H9 (cell line): Measurements from ENCODE around the gene C20orf204. TPM values are rescaled to one million over a fixed set of nuclear protein-coding genes. Genes with fewer than 3 reads are reported as not detected.

ENCODE experiments used
- DNase-seq: peaks from one replicate; pipeline ENCODE4 v3.0.0-alpha.2; 2017
- H2AFZ ChIP-seq: one replicate; pipeline ENCODE4 v1.6.1; 2013; ENCODE audit warnings: mild to moderate bottlenecking, low read length, control low read depth, moderate library complexity
- H2AK5ac ChIP-seq: 2 replicates; pipeline ENCODE4 v1.6.1; 2013; ENCODE audit warnings: low read length, control low read depth, mixed read lengths; ENCODE audit not compliant: insufficient read length
- H2BK120ac ChIP-seq: one replicate; pipeline ENCODE4 v1.6.1; 2013; ENCODE audit warnings: low read depth, mild to moderate bottlenecking, low read length, control low read depth, inconsistent platforms; ENCODE audit not compliant: poor library complexity, severe bottlenecking
- H2BK12ac ChIP-seq: 2 replicates; pipeline ENCODE4 v1.6.1; 2013; ENCODE audit warnings: low read length, control low read depth, mixed read lengths, low read depth; ENCODE audit not compliant: insufficient read length
- H2BK15ac ChIP-seq: 2 replicates; pipeline ENCODE4 v1.6.1; 2013; ENCODE audit warnings: low read depth, low read length, control low read depth
- H2BK20ac ChIP-seq: one replicate; pipeline ENCODE4 v1.6.1; 2013; ENCODE audit warnings: low read depth, mild to moderate bottlenecking, low read length, control low read depth, inconsistent platforms; ENCODE audit not compliant: poor library complexity, severe bottlenecking
- H2BK5ac ChIP-seq: 2 replicates; pipeline ENCODE4 v1.6.1; 2013; ENCODE audit warnings: low read length, control low read depth, mixed read lengths; ENCODE audit not compliant: insufficient read length
- H3K14ac ChIP-seq: 2 replicates; pipeline ENCODE4 v1.6.1; 2013; ENCODE audit warnings: low read length, control low read depth; ENCODE audit not compliant: insufficient read depth
- H3K18ac ChIP-seq: 2 replicates; pipeline ENCODE4 v1.6.1; 2013; ENCODE audit warnings: low read depth, mild to moderate bottlenecking, mixed read lengths, low read length, control low read depth; ENCODE audit not compliant: insufficient read length
- H3K23ac ChIP-seq: 2 replicates; pipeline ENCODE4 v1.6.1; 2013; ENCODE audit warnings: low read length, control low read depth, mixed read lengths, low read depth; ENCODE audit not compliant: insufficient read length
- H3K23me2 ChIP-seq: 2 replicates; pipeline ENCODE4 v1.6.1; 2013; ENCODE audit warnings: low read depth, mild to moderate bottlenecking, mixed read lengths, low read length, control low read depth; ENCODE audit not compliant: insufficient read length, poor library complexity, severe bottlenecking
- H3K27ac ChIP-seq: 2 replicates; pipeline ENCODE4 v1.5.1; 2013; ENCODE audit warnings: low read length, control low read depth, mixed read lengths, low read depth; ENCODE audit not compliant: insufficient read length
- H3K27me3 ChIP-seq: 2 replicates; pipeline ENCODE4 v1.6.1; 2013; ENCODE audit warnings: low read length, control low read depth, inconsistent platforms; ENCODE audit not compliant: insufficient read depth
- H3K4ac ChIP-seq: 2 replicates; pipeline ENCODE4 v1.6.1; 2013; ENCODE audit warnings: low read depth, mild to moderate bottlenecking, control low read depth, inconsistent platforms, low read length, moderate library complexity
- H3K4me1 ChIP-seq: 2 replicates; pipeline ENCODE4 v1.6.1; 2013; ENCODE audit warnings: low read length, control low read depth, inconsistent platforms; ENCODE audit not compliant: insufficient read depth
- H3K4me2 ChIP-seq: 2 replicates; pipeline ENCODE4 v1.6.1; 2013; ENCODE audit warnings: low read length, control low read depth, mixed read lengths; ENCODE audit not compliant: insufficient read length, insufficient read depth
- H3K56ac ChIP-seq: 2 replicates; pipeline ENCODE4 v1.6.1; 2013; ENCODE audit warnings: low read depth, mild to moderate bottlenecking, mixed read lengths, low read length, control low read depth; ENCODE audit not compliant: insufficient read length
- H3K79me1 ChIP-seq: 2 replicates; pipeline ENCODE4 v1.6.1; 2013; ENCODE audit warnings: low read depth, mild to moderate bottlenecking, moderate library complexity, low read length, control low read depth, inconsistent platforms; ENCODE audit not compliant: insufficient read depth, poor library complexity, severe bottlenecking
- H3K79me2 ChIP-seq: 2 replicates; pipeline ENCODE4 v1.6.1; 2013; ENCODE audit warnings: low read length, control low read depth, inconsistent platforms; ENCODE audit not compliant: insufficient read depth
- H3K9ac ChIP-seq: 2 replicates; pipeline ENCODE4 v1.6.1; 2013; ENCODE audit warnings: low read length, control low read depth, mixed read lengths; ENCODE audit not compliant: insufficient read length; ENCODE audit errors: extremely low read depth
- H3K9me3 ChIP-seq: one replicate; pipeline ENCODE4 v1.6.1; 2013; ENCODE audit warnings: low read depth, low read length, inconsistent platforms; ENCODE audit not compliant: control insufficient read depth
- H3T11ph ChIP-seq: one replicate; pipeline ENCODE4 v1.6.1; 2013; ENCODE audit warnings: mild to moderate bottlenecking, low read length, control low read depth, inconsistent platforms
- H4K20me1 ChIP-seq: one replicate; pipeline ENCODE4 v1.6.1; 2013; ENCODE audit not compliant: control insufficient read depth, insufficient read length, insufficient read depth
- H4K5ac ChIP-seq: 2 replicates; pipeline ENCODE4 v1.6.1; 2013; ENCODE audit warnings: low read depth, mild to moderate bottlenecking, mixed read lengths, low read length, control low read depth; ENCODE audit not compliant: insufficient read length
- H4K8ac ChIP-seq: replicated peaks from 2 replicates; pipeline ENCODE4 v1.6.1; 2013; ENCODE audit warnings: low read length, control low read depth, mixed read lengths, low read depth; ENCODE audit not compliant: insufficient read length
- H4K91ac ChIP-seq: 2 replicates; pipeline ENCODE4 v1.6.1; 2013; ENCODE audit warnings: low read depth, mild to moderate bottlenecking, moderate library complexity, mixed read lengths, low read length, control low read depth; ENCODE audit not compliant: insufficient read length
- H3K27ac Mint-ChIP-seq, 3 experiments: 2 replicates in 2 of 3; 3 replicates in 1 of 3; pipeline ENCODE4 v1.8.0; 2020 to 2021; ENCODE audit warnings: mixed read lengths in 3 of 3, mild to moderate bottlenecking in 1 of 3, moderate library complexity in 1 of 3
- H3K27me3 Mint-ChIP-seq: 2 replicates; pipeline ENCODE4 v1.8.0; 2021; ENCODE audit warnings: low read depth, mild to moderate bottlenecking, moderate library complexity, mixed read lengths
- H3K36me3 Mint-ChIP-seq, 3 experiments: 2 replicates in 2 of 3; 3 replicates in 1 of 3; pipeline ENCODE4 v1.8.0; 2020 to 2021; ENCODE audit warnings: low read depth in 3 of 3, mixed read lengths in 3 of 3; ENCODE audit not compliant: insufficient read depth in 1 of 3
- H3K4me1 Mint-ChIP-seq, 2 experiments: 2 replicates each; pipeline ENCODE4 v1.8.0; 2020; ENCODE audit warnings: mixed read lengths in 2 of 2
- H3K4me3 Mint-ChIP-seq, 2 experiments: 2 replicates in 1 of 2; 3 replicates in 1 of 2; pipeline ENCODE4 v1.8.0; 2020 to 2021; ENCODE audit warnings: mild to moderate bottlenecking in 2 of 2, mixed read lengths in 2 of 2, moderate library complexity in 1 of 2
- H3K9me3 Mint-ChIP-seq, 2 experiments: 2 replicates in 1 of 2; 3 replicates in 1 of 2; pipeline ENCODE4 v1.8.0; 2020; ENCODE audit warnings: mild to moderate bottlenecking in 2 of 2, mixed read lengths in 2 of 2, moderate library complexity in 1 of 2
- WGBS: extraction: QIAGEN DNeasy Blood & Tissue Kit; methylation state at CpG from one replicate; pipeline ENCODE4 v1.1.7; 2013; ENCODE audit warnings: missing lambda C conversion rate, low lambda C conversion rate, mixed read lengths; ENCODE audit not compliant: insufficient read length; ENCODE audit errors: extremely low coverage; 5-methylcytosine and 5-hydroxymethylcytosine counted together
- total RNA-seq: library from RNA; stranded (reverse); gene quantifications from 2 replicates; pipeline ENCODE4 v1.2.1, GENCODE V29; 2021
- TF ChIP-seq, protein P1 (sequence below): fragments of 200-600 bp; sonication (generic); conservative IDR thresholded peaks from 3 replicates; pipeline ENCODE4 v1.8.0; 2021; ENCODE audit warnings: antibody characterized with exemption, mild to moderate bottlenecking

The C20orf204 gene
- total RNA-seq, 1 experiment from 2014 or later, result 2.2 TPM

- no peak overlapping the region for H2BK15ac ChIP-seq
- no peak overlapping the region for H3K23ac ChIP-seq
- H3K4me1 ChIP-seq, result no peaks in the 10 kb centered on the region
- H3K27me3 ChIP-seq, result no peaks in the 10 kb centered on the region
- H3K4me3 Mint-ChIP-seq, result no peak overlapping the region
- no peak overlapping the region; a peak in 1 of 7 replicates for H3K27ac Mint-ChIP-seq
- H2BK20ac ChIP-seq, result no peak overlapping the region
- no peak overlapping the region for H2BK5ac ChIP-seq
- TF ChIP-seq, protein P1, sequence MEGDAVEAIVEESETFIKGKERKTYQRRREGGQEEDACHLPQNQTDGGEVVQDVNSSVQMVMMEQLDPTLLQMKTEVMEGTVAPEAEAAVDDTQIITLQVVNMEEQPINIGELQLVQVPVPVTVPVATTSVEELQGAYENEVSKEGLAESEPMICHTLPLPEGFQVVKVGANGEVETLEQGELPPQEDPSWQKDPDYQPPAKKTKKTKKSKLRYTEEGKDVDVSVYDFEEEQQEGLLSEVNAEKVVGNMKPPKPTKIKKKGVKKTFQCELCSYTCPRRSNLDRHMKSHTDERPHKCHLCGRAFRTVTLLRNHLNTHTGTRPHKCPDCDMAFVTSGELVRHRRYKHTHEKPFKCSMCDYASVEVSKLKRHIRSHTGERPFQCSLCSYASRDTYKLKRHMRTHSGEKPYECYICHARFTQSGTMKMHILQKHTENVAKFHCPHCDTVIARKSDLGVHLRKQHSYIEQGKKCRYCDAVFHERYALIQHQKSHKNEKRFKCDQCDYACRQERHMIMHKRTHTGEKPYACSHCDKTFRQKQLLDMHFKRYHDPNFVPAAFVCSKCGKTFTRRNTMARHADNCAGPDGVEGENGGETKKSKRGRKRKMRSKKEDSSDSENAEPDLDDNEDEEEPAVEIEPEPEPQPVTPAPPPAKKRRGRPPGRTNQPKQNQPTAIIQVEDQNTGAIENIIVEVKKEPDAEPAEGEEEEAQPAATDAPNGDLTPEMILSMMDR, result no peak
- no peak for DNase-seq
- H3K79me2 ChIP-seq, result no peaks in the 10 kb centered on the region
- no peak overlapping the region for H2BK120ac ChIP-seq
- no peak overlapping the region for H3K18ac ChIP-seq
- H3K36me3 Mint-ChIP-seq, result peaks cover 24 to 69% (median 68%) of the 10 kb centered on the region in 3 experiments
- H3K4ac ChIP-seq, result no peak overlapping the region
- no peak overlapping the region for H3K4me2 ChIP-seq
- no peak overlapping the region for H4K5ac ChIP-seq
- no CpG with 5 or more reads among the region's 13 CpGs for WGBS
- no peak overlapping the region; the same call in 1 of the 2 replicates for H3K14ac ChIP-seq
- H4K8ac ChIP-seq, result no peak overlapping the region
- H3K4me1 Mint-ChIP-seq, result no peaks in the 10 kb centered on the region
- no peak overlapping the region for H3T11ph ChIP-seq
- H2AK5ac ChIP-seq, result no peak overlapping the region
- peaks cover 4 to 5% of the 10 kb centered on the region in 2 experiments; a peak in 2 of 5 replicates for H3K9me3 Mint-ChIP-seq
- H3K23me2 ChIP-seq, result no peaks in the 10 kb centered on the region
- H2AFZ ChIP-seq, result no peak overlapping the region
- no peaks in the 10 kb centered on the region for H3K9me3 ChIP-seq
- peaks cover 4% of the 10 kb centered on the region for H3K79me1 ChIP-seq
- no peak overlapping the region for H2BK12ac ChIP-seq
- no peaks in the 10 kb centered on the region for H3K27me3 Mint-ChIP-seq
- H3K56ac ChIP-seq, result no peak overlapping the region
- no peak overlapping the region for H3K27ac ChIP-seq
- no peak overlapping the region for H3K9ac ChIP-seq
- no peaks in the 10 kb centered on the region for H4K20me1 ChIP-seq
- no peak overlapping the region for H4K91ac ChIP-seq
These were observed 26.1 kb upstream of the C20orf204 start for GRCh38 chr20:64009811-64010387.
